Gastroesophageal sphincter (tissue), 3 donors: ENCODE data around the gene HLA-DMB.

Source experiments
- POLR2A ChIP-seq, 2 donors: fragments of 450-650 bp; IDR thresholded peaks; one replicate each; pipeline ENCODE4 v1.6.1; 2017; ENCODE audit warnings: antibody characterized with exemption in 2 of 2, mild to moderate bottlenecking in 2 of 2, moderate library complexity in 1 of 2
- TF ChIP-seq, protein P1 (sequence below), 4 experiments: fragments of 200-600 bp in 2 of 4; fragments of 450-650 bp in 2 of 4; sonication (generic) in 1 of 4; IDR thresholded peaks; one replicate each; pipeline ENCODE4 v1.5.1; 2017 to 2019; ENCODE audit warnings: antibody characterized with exemption in 4 of 4, mild to moderate bottlenecking in 2 of 4, moderate library complexity in 2 of 4

DNA sequence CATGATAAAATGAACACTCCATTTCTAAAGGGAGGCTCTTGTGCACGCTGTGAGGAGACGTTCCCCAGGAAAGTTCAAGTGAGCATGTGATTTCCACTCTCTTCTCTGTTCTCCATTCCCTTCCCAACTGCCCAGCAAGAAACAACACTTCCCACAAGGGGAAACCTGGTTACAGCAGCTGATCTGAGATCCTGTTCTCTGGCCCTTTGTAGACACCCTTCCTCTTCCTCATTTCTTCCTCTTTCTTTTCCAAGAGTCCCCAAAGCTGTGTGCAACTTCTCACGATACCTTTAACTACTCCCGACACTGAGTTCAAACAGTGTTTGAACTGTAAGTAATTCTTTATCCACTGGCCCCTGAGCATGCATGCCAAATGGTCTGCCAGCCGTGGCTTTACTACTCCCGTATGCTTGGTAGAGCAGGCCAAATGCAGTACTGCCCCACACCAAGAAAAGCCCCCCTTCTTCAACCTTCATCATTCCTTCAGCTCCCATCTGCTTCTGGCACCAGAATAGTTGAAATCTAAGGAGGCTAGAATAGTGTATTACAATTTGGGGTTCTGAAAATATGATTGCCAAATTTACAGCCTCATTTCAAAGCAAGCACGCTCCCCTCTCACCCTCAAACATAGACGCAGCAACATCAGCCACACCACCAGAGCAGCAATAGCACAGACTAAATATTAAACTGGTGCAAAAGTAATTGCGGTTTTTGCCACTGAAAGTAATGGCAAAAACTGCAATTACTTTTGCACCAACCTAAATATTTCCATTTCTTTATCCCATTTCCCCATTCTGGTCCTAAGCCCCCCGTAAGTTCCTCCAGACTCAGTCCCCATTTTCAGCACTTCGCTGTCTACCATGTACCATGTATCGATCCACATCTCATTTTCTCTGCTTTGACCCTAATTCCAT is 4.3 kb downstream of the HLA-DMB start:
- no peak for TF ChIP-seq POLR2A (IDR thresholded peaks at IDR 0.05)
- TF ChIP-seq, protein P1, sequence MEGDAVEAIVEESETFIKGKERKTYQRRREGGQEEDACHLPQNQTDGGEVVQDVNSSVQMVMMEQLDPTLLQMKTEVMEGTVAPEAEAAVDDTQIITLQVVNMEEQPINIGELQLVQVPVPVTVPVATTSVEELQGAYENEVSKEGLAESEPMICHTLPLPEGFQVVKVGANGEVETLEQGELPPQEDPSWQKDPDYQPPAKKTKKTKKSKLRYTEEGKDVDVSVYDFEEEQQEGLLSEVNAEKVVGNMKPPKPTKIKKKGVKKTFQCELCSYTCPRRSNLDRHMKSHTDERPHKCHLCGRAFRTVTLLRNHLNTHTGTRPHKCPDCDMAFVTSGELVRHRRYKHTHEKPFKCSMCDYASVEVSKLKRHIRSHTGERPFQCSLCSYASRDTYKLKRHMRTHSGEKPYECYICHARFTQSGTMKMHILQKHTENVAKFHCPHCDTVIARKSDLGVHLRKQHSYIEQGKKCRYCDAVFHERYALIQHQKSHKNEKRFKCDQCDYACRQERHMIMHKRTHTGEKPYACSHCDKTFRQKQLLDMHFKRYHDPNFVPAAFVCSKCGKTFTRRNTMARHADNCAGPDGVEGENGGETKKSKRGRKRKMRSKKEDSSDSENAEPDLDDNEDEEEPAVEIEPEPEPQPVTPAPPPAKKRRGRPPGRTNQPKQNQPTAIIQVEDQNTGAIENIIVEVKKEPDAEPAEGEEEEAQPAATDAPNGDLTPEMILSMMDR (IDR thresholded peaks at IDR 0.05): no peak
